ENCODE results near the gene FALEC. TPM values are rescaled to one million over a fixed set of nuclear protein-coding genes. Genes with fewer than 3 reads are reported as not detected.

The FALEC gene
- total and polyA plus RNA-seq, 12 donors = 0.40 to 0.61 (median 0.50) TPM; not detected in 9

DNA sequence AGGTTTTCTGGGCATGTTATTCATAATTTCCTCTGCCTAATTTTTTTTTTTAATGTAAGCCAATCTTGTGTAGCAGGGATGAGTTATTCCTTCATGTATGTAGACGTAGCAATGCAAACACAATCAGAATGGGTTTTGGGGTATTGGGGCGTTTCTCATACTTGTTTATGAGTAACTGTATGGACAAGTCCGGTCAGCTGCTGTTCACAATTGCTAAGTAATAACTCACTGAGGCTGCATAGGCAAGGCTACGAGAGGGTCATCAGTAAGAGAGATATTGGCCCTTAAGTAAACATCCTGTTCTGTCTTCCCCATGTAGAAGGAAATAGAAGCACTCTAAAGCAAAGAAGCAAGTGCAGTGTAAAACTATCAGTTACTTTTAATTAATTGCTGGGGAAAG is 37.8 kb upstream of the FALEC start:
- Histone ChIP-seq H3K4me1 (replicated peaks in 1 of 2) (peaks cover 17 to 21% of the 10 kb centered on the region in 2 donors), H3K4me3 (no peak overlapping the region), H3K36me3 (replicated peaks in 1 of 2) (peaks cover 0 to 4% of the 10 kb centered on the region in 2 donors), H3K27me3 (no peaks in the 10 kb centered on the region), H3K9me3 (replicated peaks in 1 of 3) (no peaks in the 10 kb centered on the region), H3K27ac (no peak overlapping the region)
- intact Hi-C loops (cut with DNase I) = no loop called here
- no peak for TF ChIP-seq POLR2A (IDR thresholded peaks at IDR 0.05)
- TF ChIP-seq, protein P1, sequence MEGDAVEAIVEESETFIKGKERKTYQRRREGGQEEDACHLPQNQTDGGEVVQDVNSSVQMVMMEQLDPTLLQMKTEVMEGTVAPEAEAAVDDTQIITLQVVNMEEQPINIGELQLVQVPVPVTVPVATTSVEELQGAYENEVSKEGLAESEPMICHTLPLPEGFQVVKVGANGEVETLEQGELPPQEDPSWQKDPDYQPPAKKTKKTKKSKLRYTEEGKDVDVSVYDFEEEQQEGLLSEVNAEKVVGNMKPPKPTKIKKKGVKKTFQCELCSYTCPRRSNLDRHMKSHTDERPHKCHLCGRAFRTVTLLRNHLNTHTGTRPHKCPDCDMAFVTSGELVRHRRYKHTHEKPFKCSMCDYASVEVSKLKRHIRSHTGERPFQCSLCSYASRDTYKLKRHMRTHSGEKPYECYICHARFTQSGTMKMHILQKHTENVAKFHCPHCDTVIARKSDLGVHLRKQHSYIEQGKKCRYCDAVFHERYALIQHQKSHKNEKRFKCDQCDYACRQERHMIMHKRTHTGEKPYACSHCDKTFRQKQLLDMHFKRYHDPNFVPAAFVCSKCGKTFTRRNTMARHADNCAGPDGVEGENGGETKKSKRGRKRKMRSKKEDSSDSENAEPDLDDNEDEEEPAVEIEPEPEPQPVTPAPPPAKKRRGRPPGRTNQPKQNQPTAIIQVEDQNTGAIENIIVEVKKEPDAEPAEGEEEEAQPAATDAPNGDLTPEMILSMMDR (IDR thresholded peaks at IDR 0.05) = no peak
- no peak for DNase-seq
- 56 to 72% (median 64%) methylated on average over 4 of the region's 4 CpGs for WGBS, 4 donors

DNA sequence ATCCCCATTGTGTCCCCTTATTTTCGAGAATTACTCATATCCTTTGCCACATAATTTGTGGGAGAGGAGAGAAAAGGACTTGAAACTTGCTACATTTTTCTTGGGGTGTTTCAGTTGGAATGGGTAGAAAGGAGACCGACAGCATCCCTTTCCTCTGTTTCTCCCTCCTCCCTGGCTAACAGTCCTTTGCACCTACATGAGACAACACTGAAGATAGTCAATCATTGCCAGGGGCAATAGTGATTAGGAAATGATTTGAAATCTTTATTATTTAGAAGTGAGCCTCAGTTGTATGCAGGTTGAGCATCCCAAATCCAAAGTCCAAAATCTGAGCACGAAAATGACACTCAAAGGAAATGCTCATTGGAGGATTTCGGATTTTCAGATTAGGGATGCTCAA is 36.2 kb upstream of the FALEC start:
- no peaks in the 10 kb centered on the region for H3K9me3 ChIP-seq (replicated peaks in 1 of 3)
- intact Hi-C loops (cut with DNase I) = no loop called here
- DNase-seq = no peak
- H3K27ac ChIP-seq = no peak overlapping the region
- no peaks in the 10 kb centered on the region for H3K27me3 ChIP-seq
- H3K4me1 ChIP-seq (replicated peaks in 1 of 2) = peaks cover 5 to 7% of the 10 kb centered on the region in 2 donors
- no peak for TF ChIP-seq POLR2A (IDR thresholded peaks at IDR 0.05)
- TF ChIP-seq, protein P1 (IDR thresholded peaks at IDR 0.05) = no peak
- no peak overlapping the region for H3K4me3 ChIP-seq
- H3K36me3 ChIP-seq (replicated peaks in 1 of 2) = no peaks in the 10 kb centered on the region
- 64 to 71% (median 68%) methylated on average over 4 of the region's 4 CpGs for WGBS, 4 donors

DNA sequence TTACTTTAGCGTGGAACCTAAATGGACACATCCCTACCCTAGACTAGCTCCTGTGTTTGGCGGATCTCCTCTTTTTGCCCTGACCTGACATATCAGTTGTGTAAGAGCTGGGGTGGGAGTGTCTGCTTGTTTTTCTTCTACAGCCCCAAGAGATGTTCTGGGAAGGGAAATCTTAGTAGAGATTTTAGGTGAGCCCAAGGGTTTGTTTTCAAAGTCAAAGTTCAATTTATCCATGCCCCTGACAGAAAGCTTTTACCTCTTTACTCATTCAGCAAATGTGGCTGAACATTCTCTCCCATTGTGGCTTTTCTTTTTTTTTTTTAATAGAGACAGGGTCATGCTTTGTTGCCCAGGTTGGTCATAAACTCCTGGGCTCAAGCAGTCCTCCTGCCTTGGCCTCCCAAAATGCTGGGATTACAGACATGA is 35.6 kb upstream of the FALEC start:
- no peak overlapping the region for H3K27ac ChIP-seq
- no peak for DNase-seq
- WGBS, 4 donors = 42 to 53% (median 43%) methylated on average over 2 of the region's 2 CpGs
- H3K27me3 ChIP-seq = no peaks in the 10 kb centered on the region
- no peak for TF ChIP-seq POLR2A (IDR thresholded peaks at IDR 0.05)
- TF ChIP-seq, protein P1 (IDR thresholded peaks at IDR 0.05) = no peak
- intact Hi-C loops (cut with DNase I) = no loop called here
- H3K9me3 ChIP-seq (replicated peaks in 1 of 3) = no peaks in the 10 kb centered on the region
- no peak overlapping the region for H3K4me3 ChIP-seq
- peaks cover 0 to under 1% of the 10 kb centered on the region in 2 donors for H3K4me1 ChIP-seq (replicated peaks in 1 of 2)
- no peaks in the 10 kb centered on the region for H3K36me3 ChIP-seq (replicated peaks in 1 of 2)

- TF ChIP-seq POLR2A (IDR thresholded peaks at IDR 0.05) = no peak
- TF ChIP-seq, protein P1 (IDR thresholded peaks at IDR 0.05) = no peak
- DNase-seq = no peak
- WGBS, 4 donors = 85 to 88% (median 86%) methylated on average over 5 of the region's 5 CpGs
- H3K27me3 ChIP-seq = no peaks in the 10 kb centered on the region
- no peaks in the 10 kb centered on the region for H3K9me3 ChIP-seq (replicated peaks in 1 of 3)
- peaks cover 0 to 6% of the 10 kb centered on the region in 2 donors for H3K36me3 ChIP-seq (replicated peaks in 1 of 2)
- H3K4me3 ChIP-seq = no peak overlapping the region
- no peak overlapping the region for H3K27ac ChIP-seq
- H3K4me1 ChIP-seq (replicated peaks in 1 of 2) = peaks cover 7 to 14% of the 10 kb centered on the region in 2 donors
- intact Hi-C loops (cut with DNase I) = no loop called here
These were observed 31.1 kb upstream of the FALEC start for GRCh38 chr1:150484431-150484830.

All from adrenal gland (tissue), 12 donors.